CD4-positive, alpha-beta T cell (primary cell): ENCODE measurements around the gene ST3GAL2. TPM values are rescaled to one million over a fixed set of nuclear protein-coding genes. Genes with fewer than 3 reads are reported as not detected.

Source experiments
- ATAC-seq: fragments of 200-7000 bp; cut with Tn5 transposase; one replicate; pipeline ENCODE4 v1.10.0; 2022; ENCODE audit warnings: mild to moderate bottlenecking; ENCODE audit not compliant: poor library complexity
- CTCF ChIA-PET: fragments of 350-600 bp; sonication (Branson Sonifier 250); formaldehyde crosslinking; loops from one replicate; lab custom pipeline; 2021; ENCODE audit warnings: antibody characterized with exemption, inconsistent platforms; lab: Charles Lee
- POLR2A ChIA-PET: fragments of 350-600 bp; sonication (Branson Sonifier 250); formaldehyde crosslinking; loops from one replicate; lab custom pipeline; 2021; ENCODE audit warnings: antibody characterized with exemption, inconsistent platforms; lab: Charles Lee
- DNase-seq, 14 experiments: peaks; one replicate each; pipeline ENCODE4 v3.0.0-alpha.2; 2013 to 2020; ENCODE audit warnings: mixed read lengths in 2 of 14
- H3K27ac ChIP-seq, 2 donors: one replicate each; pipeline versions ENCODE4 v1.5.1 to v1.7.0; 2013; ENCODE audit warnings: low read length in 2 of 2, low read depth in 1 of 2, mild to moderate bottlenecking in 1 of 2
- H3K27me3 ChIP-seq, 2 experiments: 1 replicate in 1 of 2; 2 replicates in 1 of 2; pipeline versions ENCODE4 v1.6.1 to v1.7.0; 2013; ENCODE audit warnings: low read length in 2 of 2, control low read depth in 1 of 2, mild to moderate bottlenecking in 1 of 2, moderate library complexity in 1 of 2; ENCODE audit not compliant: insufficient read depth in 2 of 2, control insufficient read depth in 1 of 2
- H3K36me3 ChIP-seq: one replicate; pipeline ENCODE4 v1.6.1; 2013; ENCODE audit warnings: low read length, control low read depth; ENCODE audit not compliant: insufficient read depth
- H3K4me1 ChIP-seq: one replicate; pipeline ENCODE4 v1.6.1; 2013; ENCODE audit warnings: low read length, control low read depth; ENCODE audit not compliant: insufficient read depth
- H3K4me3 ChIP-seq: one replicate; pipeline ENCODE4 v1.5.1; 2013; ENCODE audit warnings: mild to moderate bottlenecking, low read length, moderate library complexity
- H3K9me3 ChIP-seq, 2 experiments: 1 replicate in 1 of 2; 2 replicates in 1 of 2; pipeline versions ENCODE4 v1.6.1 to v1.7.0; 2013; ENCODE audit warnings: low read length in 2 of 2, mild to moderate bottlenecking in 2 of 2, control low read depth in 1 of 2, moderate library complexity in 1 of 2; ENCODE audit not compliant: control insufficient read depth in 1 of 2, insufficient read depth in 1 of 2
- H3K27ac Mint-ChIP-seq: one replicate; pipeline ENCODE4 v1.8.0; 2020; ENCODE audit warnings: mixed read lengths
- H3K27me3 Mint-ChIP-seq: one replicate; pipeline ENCODE4 v1.8.0; 2021; ENCODE audit warnings: mixed read lengths
- H3K36me3 Mint-ChIP-seq: one replicate; pipeline ENCODE4 v1.8.0; 2021; ENCODE audit warnings: low read depth, mixed read lengths
- H3K4me1 Mint-ChIP-seq: one replicate; pipeline ENCODE4 v1.8.0; 2021; ENCODE audit warnings: low read depth, mixed read lengths
- H3K4me3 Mint-ChIP-seq: one replicate; pipeline ENCODE4 v1.8.0; 2020; ENCODE audit warnings: mild to moderate bottlenecking, mixed read lengths
- H3K9me3 Mint-ChIP-seq: one replicate; pipeline ENCODE4 v1.8.0; 2020; ENCODE audit warnings: mixed read lengths
- CTCF ChIP-seq: fragments of 200-600 bp; IDR thresholded peaks from one replicate; pipeline ENCODE4 v1.8.0; 2022; ENCODE audit warnings: antibody characterized with exemption, mild to moderate bottlenecking
- intact Hi-C, 2 experiments: fragments of 100-400 bp; cut with DNase I in 1 of 2; cut with micrococcal nuclease in 1 of 2; formaldehyde crosslinking; loops; one replicate each; pipeline versions ENCODE4 v1.15.1 to v1.9.0; 2023 to 2025; cut with DNase I, micrococcal nuclease
- total RNA-seq, 174 experiments: library from RNA in 2 of 174; stranded (reverse) in 2 of 174; gene quantifications; one replicate each; pipeline ENCODE4 v1.2.3 and lab custom pipeline; 2021 to 2026

The ST3GAL2 gene
- total RNA-seq, 2 experiments from 2014 or later = 9.8 to 11.1 TPM

DNA sequence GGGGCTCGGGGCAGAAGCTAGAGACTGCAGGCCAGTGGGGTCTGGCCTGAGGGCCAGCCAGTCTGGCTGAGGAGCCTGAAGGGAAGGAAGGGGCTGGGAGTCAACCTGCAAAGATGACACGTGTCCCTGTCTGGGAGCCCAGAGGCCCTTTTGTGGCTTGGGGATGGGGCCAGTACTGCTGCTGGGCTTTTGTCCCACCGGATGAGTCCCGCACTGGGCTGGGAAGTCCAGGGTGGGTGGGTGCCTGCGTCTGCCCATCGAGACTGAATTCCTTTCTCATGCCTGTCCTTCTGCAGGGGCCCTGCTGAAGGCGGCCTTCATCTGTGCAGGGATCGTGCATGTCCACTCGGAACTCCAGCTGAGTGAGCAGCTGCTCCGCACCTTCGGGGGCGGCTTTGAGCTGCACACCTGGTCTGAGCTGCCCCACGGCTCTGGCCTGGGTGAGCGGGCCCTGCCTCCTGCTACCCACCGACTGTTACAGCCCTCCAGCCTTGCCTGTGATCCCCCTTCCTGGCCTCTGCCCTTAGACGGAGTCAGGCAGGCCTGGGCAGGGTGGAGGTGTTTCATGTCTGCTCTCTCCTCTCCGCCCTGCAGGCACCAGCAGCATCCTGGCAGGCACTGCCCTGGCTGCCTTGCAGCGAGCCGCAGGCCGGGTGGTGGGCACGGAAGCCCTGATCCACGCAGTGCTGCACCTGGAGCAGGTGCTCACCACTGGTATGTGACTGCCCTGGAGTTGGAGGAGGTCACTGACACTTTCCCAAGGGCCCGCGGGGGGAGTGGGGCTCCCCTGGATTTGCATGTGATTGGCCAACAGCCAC is 36.4 kb upstream of the ST3GAL2 start:
- Histone ChIP-seq H3K4me1 (peaks cover 11% of the 10 kb centered on the region), H3K36me3 (peaks cover 41% of the 10 kb centered on the region), H3K4me3 (no peak overlapping the region), H3K9me3 (no peaks in the 10 kb centered on the region), H3K27ac (no peak overlapping the region), H3K27me3 (no peaks in the 10 kb centered on the region)
- Mint-ChIP-seq H3K27ac (no peak overlapping the region), H3K4me3 (no peak overlapping the region), H3K4me1 (no peaks in the 10 kb centered on the region), H3K27me3 (no peaks in the 10 kb centered on the region), H3K9me3 (no peaks in the 10 kb centered on the region), H3K36me3 (peaks cover 27% of the 10 kb centered on the region)
- intact Hi-C loops = no loop called here
- ATAC-seq (no peak), DNase-seq (no peak)
- POLR2A ChIA-PET = no interaction called here
- TF ChIP-seq CTCF = no peak
- CTCF ChIA-PET = no interaction called here

GRCh38 chr16:70474320-70475053 is 35.6 kb upstream of the ST3GAL2 start:
- TF ChIP-seq CTCF = no peak
- ChIA-PET POLR2A (no interaction called here), CTCF (no interaction called here)
- no peaks in the 10 kb centered on the region for H3K9me3 Mint-ChIP-seq
- no peak overlapping the region for H3K4me3 Mint-ChIP-seq
- Histone ChIP-seq H3K27ac (no peak overlapping the region), H3K4me3 (no peak overlapping the region), H3K4me1 (peaks cover 11% of the 10 kb centered on the region), H3K27me3 (no peaks in the 10 kb centered on the region), H3K36me3 (peaks cover 33% of the 10 kb centered on the region), H3K9me3 (no peaks in the 10 kb centered on the region)
- H3K27ac Mint-ChIP-seq = no peak overlapping the region
- H3K36me3 Mint-ChIP-seq = peaks cover 25% of the 10 kb centered on the region
- ATAC-seq = no peak
- H3K4me1 Mint-ChIP-seq = no peaks in the 10 kb centered on the region
- intact Hi-C loops = no loop called here
- no peak for DNase-seq
- no peaks in the 10 kb centered on the region for H3K27me3 Mint-ChIP-seq

DNA sequence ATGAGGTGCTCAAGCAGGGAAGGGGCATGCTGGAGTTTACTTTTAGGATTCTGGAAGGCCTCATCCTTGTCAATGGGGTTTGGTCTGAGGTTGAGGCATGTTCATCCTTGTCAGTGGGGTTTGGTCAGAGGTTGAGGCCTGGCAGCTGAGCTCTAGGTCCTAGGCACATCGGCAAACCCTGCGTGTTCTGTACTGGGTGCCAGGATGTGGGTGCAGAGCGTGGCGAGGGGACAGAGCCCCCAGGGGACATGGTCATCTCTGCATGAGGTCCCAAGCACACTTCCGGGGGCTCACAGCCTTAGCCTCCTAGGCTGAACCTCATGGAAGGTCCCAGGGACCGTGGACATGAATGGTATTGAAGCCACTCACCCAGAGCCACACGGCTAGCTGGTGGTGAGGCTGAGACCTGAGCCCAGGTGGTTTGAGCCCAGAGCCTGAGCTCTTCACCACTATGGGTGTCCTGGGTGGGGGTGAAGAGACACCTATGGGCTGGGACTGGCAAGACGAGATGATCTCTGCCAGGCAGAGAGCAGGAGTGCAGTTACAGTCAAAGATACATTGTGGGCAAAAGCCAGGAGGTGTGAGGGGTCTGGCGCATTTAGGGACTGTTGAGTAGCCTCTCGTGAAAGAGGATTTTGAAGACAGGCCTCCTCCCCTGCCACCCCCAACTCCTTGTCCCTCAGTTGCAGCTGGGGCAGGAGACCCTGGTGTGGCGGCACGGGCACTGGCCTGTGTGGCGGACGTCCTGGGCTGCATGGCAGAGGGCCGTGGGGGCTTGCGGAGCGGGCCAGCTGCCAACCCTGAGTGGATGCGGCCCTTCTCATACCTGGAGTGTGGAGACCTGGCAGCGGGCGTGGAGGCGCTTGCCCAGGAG is 34.8 kb upstream of the ST3GAL2 start:
- Histone ChIP-seq H3K27ac (no peak overlapping the region), H3K36me3 (peaks cover 26% of the 10 kb centered on the region), H3K4me1 (peaks cover 4% of the 10 kb centered on the region), H3K9me3 (no peaks in the 10 kb centered on the region), H3K4me3 (no peak overlapping the region), H3K27me3 (no peaks in the 10 kb centered on the region)
- intact Hi-C loops = no loop called here
- ATAC-seq (no peak), DNase-seq (no peak)
- H3K27me3 Mint-ChIP-seq = no peaks in the 10 kb centered on the region
- POLR2A ChIA-PET = no interaction called here
- H3K4me1 Mint-ChIP-seq = no peaks in the 10 kb centered on the region
- no peak for TF ChIP-seq CTCF
- H3K4me3 Mint-ChIP-seq = no peak overlapping the region
- CTCF ChIA-PET = no interaction called here
- no peaks in the 10 kb centered on the region for H3K9me3 Mint-ChIP-seq
- no peak overlapping the region for H3K27ac Mint-ChIP-seq
- peaks cover 25% of the 10 kb centered on the region for H3K36me3 Mint-ChIP-seq
